Vagina (tissue), 2 donors: Measurements from ENCODE around the gene B4GALT1.
"Not testable (repeated sequence)": the region's sequence is repeated elsewhere in the genome, so short reads cannot be mapped to it uniquely, and the experiment has no call there.

Source experiments
- POLR2A ChIP-seq, 2 donors: fragments of 450-650 bp; IDR thresholded peaks; one replicate each; pipeline ENCODE4 v1.6.1; 2017; ENCODE audit warnings: antibody characterized with exemption in 2 of 2, mild to moderate bottlenecking in 2 of 2, moderate library complexity in 2 of 2
- TF ChIP-seq, protein P1 (sequence below), 3 experiments: fragments of 450-650 bp in 2 of 3; fragments of 200-600 bp in 1 of 3; sonication (generic) in 1 of 3; IDR thresholded peaks; one replicate each; pipeline ENCODE4 v1.5.1; 2017 to 2019; ENCODE audit warnings: antibody characterized with exemption in 3 of 3, mild to moderate bottlenecking in 2 of 3, moderate library complexity in 2 of 3

DNA sequence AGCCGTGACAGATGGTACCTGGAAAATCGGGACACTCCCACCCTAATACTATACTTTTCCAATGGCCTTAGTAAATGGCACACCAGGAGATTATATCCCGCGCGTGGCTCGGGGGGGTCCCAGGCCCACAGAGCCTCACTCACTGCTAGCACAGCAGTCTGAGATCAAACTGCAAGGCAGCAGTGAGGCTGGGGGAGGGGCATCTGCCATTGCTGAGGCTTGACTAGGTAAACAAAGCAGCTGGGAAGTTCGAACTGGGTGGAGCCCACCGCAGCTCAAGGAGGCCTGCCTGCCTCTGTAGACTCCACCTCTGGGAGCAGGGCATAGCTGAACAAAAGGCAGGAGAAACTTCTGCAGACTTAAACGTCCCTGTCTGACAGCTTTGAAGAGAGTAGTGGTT lies 81.5 kb downstream of the B4GALT1 start:
- TF ChIP-seq, protein P1, sequence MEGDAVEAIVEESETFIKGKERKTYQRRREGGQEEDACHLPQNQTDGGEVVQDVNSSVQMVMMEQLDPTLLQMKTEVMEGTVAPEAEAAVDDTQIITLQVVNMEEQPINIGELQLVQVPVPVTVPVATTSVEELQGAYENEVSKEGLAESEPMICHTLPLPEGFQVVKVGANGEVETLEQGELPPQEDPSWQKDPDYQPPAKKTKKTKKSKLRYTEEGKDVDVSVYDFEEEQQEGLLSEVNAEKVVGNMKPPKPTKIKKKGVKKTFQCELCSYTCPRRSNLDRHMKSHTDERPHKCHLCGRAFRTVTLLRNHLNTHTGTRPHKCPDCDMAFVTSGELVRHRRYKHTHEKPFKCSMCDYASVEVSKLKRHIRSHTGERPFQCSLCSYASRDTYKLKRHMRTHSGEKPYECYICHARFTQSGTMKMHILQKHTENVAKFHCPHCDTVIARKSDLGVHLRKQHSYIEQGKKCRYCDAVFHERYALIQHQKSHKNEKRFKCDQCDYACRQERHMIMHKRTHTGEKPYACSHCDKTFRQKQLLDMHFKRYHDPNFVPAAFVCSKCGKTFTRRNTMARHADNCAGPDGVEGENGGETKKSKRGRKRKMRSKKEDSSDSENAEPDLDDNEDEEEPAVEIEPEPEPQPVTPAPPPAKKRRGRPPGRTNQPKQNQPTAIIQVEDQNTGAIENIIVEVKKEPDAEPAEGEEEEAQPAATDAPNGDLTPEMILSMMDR (IDR thresholded peaks at IDR 0.05), result not testable (repeated sequence)
- TF ChIP-seq POLR2A (IDR thresholded peaks at IDR 0.05), result not testable (repeated sequence)
